GM12865 (cell line): ENCODE measurements around the gene ADGRL4.

ENCODE experiments used
- DNase-seq: peaks from one replicate; pipeline ENCODE4 v3.0.0; 2010; ENCODE audit warnings: low read depth
- H3K4me3 ChIP-seq: 2 replicates; pipeline ENCODE4 v1.5.1; 2011; ENCODE audit warnings: mild to moderate bottlenecking, low read depth, low read length, control low read depth
- TF ChIP-seq, protein P1 (sequence below): IDR thresholded peaks from 2 replicates; pipeline ENCODE4 v1.5.1; 2011; ENCODE audit warnings: low read length, control low read depth, low read depth, inconsistent platforms; ENCODE audit not compliant: insufficient read depth; ENCODE audit errors: missing control alignments

ADGRL4 gene

DNA sequence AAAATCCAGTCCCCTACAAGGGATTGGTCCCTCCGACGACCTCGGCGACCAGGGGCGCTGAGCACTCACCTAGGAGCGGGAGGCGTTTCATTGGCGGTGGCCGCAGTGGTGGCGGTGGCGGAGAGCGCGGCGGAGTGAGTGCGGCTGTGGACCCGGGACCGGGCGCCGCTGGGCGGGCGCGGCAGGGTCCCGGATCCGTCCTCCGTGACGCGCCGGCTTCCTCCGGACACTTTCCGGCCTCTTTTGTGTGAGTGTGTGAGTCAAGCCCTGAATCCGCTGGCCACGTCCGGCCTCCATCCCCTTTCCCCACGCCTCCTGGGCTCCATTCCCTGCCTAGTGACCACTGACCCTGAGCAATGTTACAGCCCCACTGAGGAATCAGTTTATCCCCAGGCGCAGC, at the start of gene ADGRL4:
ADGRL4 (minus strand) TSS at position 167 of the 400 bp plus-strand sequence; CDS start at position 91, 76 bp downstream.
- TF ChIP-seq, protein P1, sequence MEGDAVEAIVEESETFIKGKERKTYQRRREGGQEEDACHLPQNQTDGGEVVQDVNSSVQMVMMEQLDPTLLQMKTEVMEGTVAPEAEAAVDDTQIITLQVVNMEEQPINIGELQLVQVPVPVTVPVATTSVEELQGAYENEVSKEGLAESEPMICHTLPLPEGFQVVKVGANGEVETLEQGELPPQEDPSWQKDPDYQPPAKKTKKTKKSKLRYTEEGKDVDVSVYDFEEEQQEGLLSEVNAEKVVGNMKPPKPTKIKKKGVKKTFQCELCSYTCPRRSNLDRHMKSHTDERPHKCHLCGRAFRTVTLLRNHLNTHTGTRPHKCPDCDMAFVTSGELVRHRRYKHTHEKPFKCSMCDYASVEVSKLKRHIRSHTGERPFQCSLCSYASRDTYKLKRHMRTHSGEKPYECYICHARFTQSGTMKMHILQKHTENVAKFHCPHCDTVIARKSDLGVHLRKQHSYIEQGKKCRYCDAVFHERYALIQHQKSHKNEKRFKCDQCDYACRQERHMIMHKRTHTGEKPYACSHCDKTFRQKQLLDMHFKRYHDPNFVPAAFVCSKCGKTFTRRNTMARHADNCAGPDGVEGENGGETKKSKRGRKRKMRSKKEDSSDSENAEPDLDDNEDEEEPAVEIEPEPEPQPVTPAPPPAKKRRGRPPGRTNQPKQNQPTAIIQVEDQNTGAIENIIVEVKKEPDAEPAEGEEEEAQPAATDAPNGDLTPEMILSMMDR, result no peak
- no peak within 1 kb of the TSS for H3K4me3 ChIP-seq
- DNase-seq, result no peak

DNA sequence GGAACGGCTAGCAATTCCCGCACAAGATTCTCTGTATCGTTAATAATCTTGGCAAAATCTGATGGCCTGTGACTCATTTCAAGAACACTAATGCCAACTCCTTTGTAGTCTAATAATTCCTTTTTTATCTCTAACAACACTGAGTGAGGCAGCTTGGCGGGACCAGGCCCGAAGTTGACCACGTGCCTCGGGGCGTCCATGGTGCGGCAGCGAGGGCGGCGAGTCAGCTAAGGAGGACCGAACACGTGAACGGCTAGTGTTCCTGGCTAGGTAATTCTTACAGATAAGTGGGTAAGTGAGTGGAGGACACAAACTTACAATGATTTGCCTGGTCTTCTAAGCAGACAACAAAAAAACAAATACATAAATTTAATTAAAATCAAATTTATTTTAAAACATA, 49.3 kb upstream of the ADGRL4 start:
- no peak for DNase-seq
- no peak overlapping the region for H3K4me3 ChIP-seq
- TF ChIP-seq, protein P1, result no peak

DNA sequence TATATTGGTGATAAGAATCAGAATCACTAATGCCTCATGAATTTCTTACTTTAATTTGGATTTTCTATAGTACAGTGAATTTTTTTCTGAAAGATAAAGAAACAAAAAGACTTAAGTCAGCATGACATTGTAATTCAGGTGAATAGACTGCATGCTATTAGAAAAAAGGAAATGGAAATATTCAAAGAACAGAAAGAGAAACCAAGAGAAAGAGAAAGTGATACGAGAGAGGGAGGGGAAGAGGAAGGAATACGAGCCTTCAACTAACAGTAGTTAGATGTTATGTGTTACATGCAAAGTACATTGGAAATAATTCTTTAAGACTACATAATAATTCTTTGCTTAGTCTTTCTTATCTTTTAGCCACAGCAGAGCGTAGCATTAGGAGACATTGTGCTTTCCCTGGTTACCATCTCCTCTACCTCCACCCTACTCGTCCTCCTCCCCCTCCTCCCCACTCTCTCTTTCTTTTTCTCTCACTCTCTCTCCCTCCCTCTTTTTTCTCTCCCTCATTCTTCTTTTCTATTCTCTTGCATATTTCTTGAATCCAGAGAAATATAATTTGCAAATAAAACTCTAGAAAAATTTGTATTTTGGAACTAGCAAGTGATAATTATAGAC, 46.4 kb upstream of the ADGRL4 start:
- H3K4me3 ChIP-seq, result peak overlapping the region; percentile 19; the same call in 1 of the 2 replicates
- DNase-seq, result no peak
- TF ChIP-seq, protein P1, result no peak

DNA sequence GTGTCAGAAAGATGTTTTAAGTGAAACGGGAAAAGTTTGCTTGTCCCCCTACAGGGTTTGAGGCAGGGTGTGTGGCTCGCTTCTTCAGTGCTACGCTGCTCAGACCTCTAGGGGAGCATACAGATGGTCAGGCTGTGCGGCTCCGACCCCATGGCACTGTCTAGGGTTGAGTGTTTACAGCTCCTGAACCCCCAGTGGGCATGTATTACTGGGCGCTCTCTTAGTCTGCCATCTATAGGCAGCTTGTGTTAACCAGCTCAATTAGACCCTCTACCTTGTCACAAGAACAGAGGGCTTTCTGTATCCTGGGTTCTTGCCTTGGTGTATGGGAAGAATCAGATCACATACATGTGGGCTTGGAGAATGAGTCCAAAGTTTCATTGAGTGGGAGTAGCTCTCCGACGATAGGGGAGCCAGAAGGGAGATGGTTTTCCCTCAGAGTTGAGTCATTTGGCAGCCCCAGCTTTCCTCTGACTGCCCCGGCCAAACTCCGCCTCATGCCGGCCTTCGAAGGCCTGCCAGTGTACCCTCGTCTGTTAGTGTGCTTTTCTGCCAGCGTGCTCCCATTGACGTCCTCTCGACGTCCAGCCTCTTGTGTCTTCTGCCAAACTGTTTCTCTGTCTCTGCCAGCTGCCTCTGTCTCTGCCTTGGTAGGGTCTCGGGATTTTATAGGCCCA, 38.6 kb upstream of the ADGRL4 start:
- H3K4me3 ChIP-seq, result no peak overlapping the region
- TF ChIP-seq, protein P1, result no peak
- peak; percentile 13 for DNase-seq

DNA sequence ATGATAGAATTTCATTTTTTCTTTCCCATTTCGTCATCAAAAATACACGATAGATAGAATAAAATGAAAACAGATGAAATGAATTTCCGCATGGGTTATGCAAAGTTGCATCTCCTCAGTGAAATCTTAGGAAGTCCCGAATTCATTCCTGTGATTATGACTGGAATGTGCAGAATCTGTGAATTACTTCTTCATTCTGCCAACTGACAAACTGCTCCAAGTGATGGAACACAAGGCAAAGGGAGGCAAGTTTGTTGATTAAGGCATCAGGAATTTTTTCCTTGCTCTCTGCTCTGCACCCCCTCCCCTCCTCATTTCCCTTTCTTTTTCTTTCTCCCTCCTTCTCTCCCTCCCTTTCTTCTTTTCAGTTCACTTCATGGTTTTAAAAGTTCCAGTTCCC, 37.0 kb upstream of the ADGRL4 start:
- TF ChIP-seq, protein P1, result no peak
- no peak for DNase-seq
- no peak overlapping the region for H3K4me3 ChIP-seq

DNA sequence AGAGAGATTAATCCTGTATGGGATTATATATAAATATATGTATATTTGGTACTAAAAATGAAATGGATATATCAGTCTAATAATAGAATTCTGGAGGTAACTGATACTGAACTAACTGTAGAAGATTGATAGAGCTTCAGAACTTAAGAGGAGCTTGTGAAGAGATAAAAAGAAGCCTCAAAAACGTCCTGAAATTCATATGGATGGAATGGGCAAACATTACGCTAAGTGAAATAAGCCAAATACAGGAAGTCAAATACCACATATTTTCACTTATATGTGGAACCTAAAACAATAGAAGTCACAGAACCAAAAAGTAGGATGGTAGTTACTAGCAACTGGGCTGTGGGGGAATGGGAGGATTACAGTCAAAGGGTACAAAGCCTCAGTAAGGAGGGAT, 36.0 kb upstream of the ADGRL4 start:
- no peak for DNase-seq
- TF ChIP-seq, protein P1, result no peak
- H3K4me3 ChIP-seq, result no peak overlapping the region
